Measurements from ENCODE around the gene B4GALNT3. TPM values are rescaled to one million over a fixed set of nuclear protein-coding genes. Genes with fewer than 3 reads are reported as not detected.

B4GALNT3 gene
- total and polyA plus RNA-seq, 2 experiments from 2014 or later = 2.8 to 15.8 TPM

GRCh38 chr12:452667-453210 lies 7.0 kb upstream of the B4GALNT3 start:
- H3K9me2 ChIP-seq (ENCODE audit: insufficient read depth) = no peaks in the 10 kb centered on the region
- Mint-ChIP-seq H3K27ac (no peak overlapping the region), H3K4me1 (no peaks in the 10 kb centered on the region; the same call in 2 of the 3 replicates), H3K27me3 (ENCODE audit: insufficient read depth, low read depth, poor library complexity) (peaks cover 16% of the 10 kb centered on the region), H3K9me3 (peaks cover 36% of the 10 kb centered on the region), H3K36me3 (ENCODE audit: low read depth) (peaks cover 20% of the 10 kb centered on the region), H3K4me3 (no peak overlapping the region)
- no peaks in the 10 kb centered on the region for H3K79me2 ChIP-seq (replicated peaks; ENCODE audit: insufficient read depth)
- ATAC-seq (no peak), DNase-seq (ENCODE audit: low spot score) (no peak)
- H3K4me2 ChIP-seq = no peak overlapping the region
- H2AFZ ChIP-seq = no peak overlapping the region
- H3K27me3 ChIP-seq (ENCODE audit: insufficient read depth) = peaks cover 5% of the 10 kb centered on the region
- no peak overlapping the region for H3K4me3 ChIP-seq
- no peaks in the 10 kb centered on the region for H3K36me3 ChIP-seq (ENCODE audit: insufficient read depth)
- peaks cover 12% of the 10 kb centered on the region for H3F3A ChIP-seq (replicated peaks; ENCODE audit: low read depth)
- H4K20me1 ChIP-seq (replicated peaks; ENCODE audit: insufficient read depth) = no peaks in the 10 kb centered on the region
- TF ChIP-seq CTCF (conservative IDR thresholded peaks at IDR 0.05; ENCODE audit: low read depth in 2 of 2) (peak; percentile 51 to 63), ZNF462 (CRISPR knock-in tag; IDR thresholded peaks at IDR 0.05) (no peak), STAT1 (IDR thresholded peaks at IDR 0.05; ENCODE audit: unreplicated experiment) (no peak)
- H3K27ac ChIP-seq (ENCODE audit: low read depth) = no peak overlapping the region
- H3K4me1 ChIP-seq (ENCODE audit: insufficient read depth) = no peaks in the 10 kb centered on the region

DNA sequence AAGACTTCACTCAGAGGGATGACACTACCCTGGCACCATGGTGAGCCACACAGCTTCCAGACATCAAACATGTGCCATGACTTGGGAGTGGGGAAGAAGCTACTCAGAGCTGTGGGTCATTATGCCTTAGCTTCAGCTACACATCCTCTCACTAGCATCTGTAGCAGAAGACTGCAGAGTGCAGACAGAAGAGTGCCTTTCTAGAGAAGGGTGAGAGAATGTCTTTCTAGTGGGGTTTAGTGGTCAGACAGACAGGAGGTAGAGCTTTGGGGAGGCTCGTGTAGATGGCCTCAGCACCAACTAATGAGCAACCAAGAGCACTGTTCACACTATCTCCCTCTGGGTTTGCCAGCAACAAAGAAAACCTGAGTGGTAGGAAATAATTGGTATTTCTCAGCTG lies 4.9 kb upstream of the B4GALNT3 start:
- no peaks in the 10 kb centered on the region for H3K79me2 ChIP-seq (replicated peaks; ENCODE audit: insufficient read depth)
- peaks cover 36% of the 10 kb centered on the region for H3K9me3 Mint-ChIP-seq
- H3K4me3 Mint-ChIP-seq = no peak overlapping the region
- no peak for ATAC-seq
- no peaks in the 10 kb centered on the region for H3K4me1 ChIP-seq (ENCODE audit: insufficient read depth)
- peaks cover 20% of the 10 kb centered on the region for H3K36me3 Mint-ChIP-seq (ENCODE audit: low read depth)
- H3K4me3 ChIP-seq = no peak overlapping the region
- H3K27me3 ChIP-seq (ENCODE audit: insufficient read depth) = peaks cover 24% of the 10 kb centered on the region
- DNase-seq (ENCODE audit: low spot score) = no peak
- no peaks in the 10 kb centered on the region for H3K9me2 ChIP-seq (ENCODE audit: insufficient read depth)
- H2AFZ ChIP-seq = no peak overlapping the region
- no peak overlapping the region for H3K27ac Mint-ChIP-seq
- no peak overlapping the region for H3K4me2 ChIP-seq
- H3K4me1 Mint-ChIP-seq = peaks cover 4% of the 10 kb centered on the region
- peaks cover 32% of the 10 kb centered on the region for H3K27me3 Mint-ChIP-seq (ENCODE audit: insufficient read depth, low read depth, poor library complexity)
- H3K27ac ChIP-seq (ENCODE audit: low read depth) = no peak overlapping the region
- H3F3A ChIP-seq (replicated peaks; ENCODE audit: low read depth) = peaks cover 12% of the 10 kb centered on the region
- no peaks in the 10 kb centered on the region for H3K36me3 ChIP-seq (ENCODE audit: insufficient read depth)
- H4K20me1 ChIP-seq (replicated peaks; ENCODE audit: insufficient read depth) = no peaks in the 10 kb centered on the region
- TF ChIP-seq ZNF331 (CRISPR knock-in tag; IDR thresholded peaks at IDR 0.05; ENCODE audit: low read depth) = no peak
- no peak for TF ChIP-seq EZH2phosphoT487 (IDR thresholded peaks at IDR 0.05; ENCODE audit: unreplicated experiment)
- no peak for TF ChIP-seq CTCF (conservative IDR thresholded peaks at IDR 0.05; ENCODE audit: low read depth in 2 of 2)
- no peak for TF ChIP-seq EZH2 (IDR thresholded peaks at IDR 0.05; ENCODE audit: low read depth, unreplicated experiment)
- no peak for TF ChIP-seq JUNB (IDR thresholded peaks at IDR 0.05; ENCODE audit: unreplicated experiment)
- no peak for TF ChIP-seq CREB1 (CRISPR knock-in tag; IDR thresholded peaks at IDR 0.05; ENCODE audit: low read depth)
- no peak for TF ChIP-seq STAT1 (IDR thresholded peaks at IDR 0.05; ENCODE audit: unreplicated experiment)
- no peak for TF ChIP-seq POLR2AphosphoS5 (IDR thresholded peaks at IDR 0.05; ENCODE audit: low read depth)
- TF ChIP-seq ZNF114 (CRISPR knock-in tag; IDR thresholded peaks at IDR 0.05) = no peak
